Mesenteric fat pad (tissue), 1 donor: ENCODE results near the gene IFI35. TPM values are rescaled to one million over a fixed set of nuclear protein-coding genes. Genes with fewer than 3 reads are reported as not detected.
"Not testable (repeated sequence)": the region's sequence is repeated elsewhere in the genome, so short reads cannot be mapped to it uniquely, and the experiment has no call there.

ENCODE experiments used
- DNase-seq: peaks from one replicate; pipeline ENCODE4 v3.0.0-alpha.2; 2020; ENCODE audit warnings: low spot score
- long read RNA-seq: library from polyadenylated mRNA; unstranded; transcript quantifications from one replicate; pipeline ENCODE4 v2.0.0, GENCODE V29; 2020
- total RNA-seq: library from RNA; stranded (reverse); fragmentation: NEBNext Ultra II Directional; extraction: Animal tissue kit (Norgen Biotek cat#: 25700); gene quantifications from one replicate; pipeline ENCODE4 v1.2.1, GENCODE V29; 2021
- donor health status: DM: yes; HTN: yes; CAD: no.

Gene IFI35
- 33.5 TPM for total RNA-seq
- long read RNA-seq, transcript IFI35-203 (7 exons, 1,241 nt) = minor isoform, 23 of 83 reads
- long read RNA-seq, transcript IFI35-204 (7 exons, 1,232 nt) = major isoform, 43 of 83 reads
- long read RNA-seq, partial matches to known transcripts = 5 of 83 reads
- long read RNA-seq, other reads (novel, unspliced or antisense) = 12 of 83 reads

DNA sequence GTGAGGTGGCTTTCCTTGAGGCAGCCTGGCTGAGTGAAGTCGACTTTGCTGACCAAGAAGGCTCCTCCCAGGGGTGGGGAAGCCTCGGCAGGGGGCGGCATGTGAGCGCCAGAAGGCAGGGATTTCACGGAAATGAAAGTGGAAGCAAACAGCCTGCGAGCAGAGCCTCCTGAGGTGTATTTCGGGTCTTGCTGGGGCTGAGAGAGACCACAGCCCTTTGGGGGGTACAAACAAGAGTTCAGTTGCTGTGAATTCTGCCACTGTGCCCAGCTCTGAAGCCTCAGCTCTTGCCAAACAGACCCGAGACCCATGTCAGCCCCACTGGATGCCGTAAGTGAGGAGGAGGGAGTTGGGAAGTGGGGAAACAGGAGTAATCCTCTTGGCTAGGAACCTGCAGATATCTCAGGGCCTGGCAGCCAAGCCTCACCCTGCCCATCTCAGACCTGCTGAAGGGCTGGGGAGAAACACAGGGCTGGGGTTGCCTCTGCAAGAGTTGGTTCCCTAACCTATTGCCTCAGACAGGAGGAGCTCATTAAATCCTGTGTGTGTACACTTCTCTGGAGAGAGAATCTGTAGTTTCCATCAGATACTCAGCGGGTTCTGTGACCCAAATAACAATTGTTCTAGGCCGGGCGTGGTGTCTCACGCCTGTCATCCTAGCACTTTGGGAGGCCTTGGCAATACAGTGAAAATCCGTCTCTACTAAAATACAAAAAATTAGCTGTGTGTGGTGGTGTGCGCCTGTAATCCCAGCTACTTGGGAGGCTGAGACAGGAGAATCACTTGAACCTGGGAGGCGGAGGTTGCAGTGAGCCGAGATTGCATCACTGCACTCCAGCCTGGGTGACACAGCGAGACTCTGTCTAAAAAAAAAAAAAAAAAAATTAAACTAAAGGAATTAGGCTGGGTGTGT, at the start of gene IFI35:
Gene IFI35, plus strand, starts transcription at position 146 of the 913 bp plus-strand sequence. Its CDS starts 164 bp downstream, at position 310.
- DNase-seq = peak; percentile 94

DNA sequence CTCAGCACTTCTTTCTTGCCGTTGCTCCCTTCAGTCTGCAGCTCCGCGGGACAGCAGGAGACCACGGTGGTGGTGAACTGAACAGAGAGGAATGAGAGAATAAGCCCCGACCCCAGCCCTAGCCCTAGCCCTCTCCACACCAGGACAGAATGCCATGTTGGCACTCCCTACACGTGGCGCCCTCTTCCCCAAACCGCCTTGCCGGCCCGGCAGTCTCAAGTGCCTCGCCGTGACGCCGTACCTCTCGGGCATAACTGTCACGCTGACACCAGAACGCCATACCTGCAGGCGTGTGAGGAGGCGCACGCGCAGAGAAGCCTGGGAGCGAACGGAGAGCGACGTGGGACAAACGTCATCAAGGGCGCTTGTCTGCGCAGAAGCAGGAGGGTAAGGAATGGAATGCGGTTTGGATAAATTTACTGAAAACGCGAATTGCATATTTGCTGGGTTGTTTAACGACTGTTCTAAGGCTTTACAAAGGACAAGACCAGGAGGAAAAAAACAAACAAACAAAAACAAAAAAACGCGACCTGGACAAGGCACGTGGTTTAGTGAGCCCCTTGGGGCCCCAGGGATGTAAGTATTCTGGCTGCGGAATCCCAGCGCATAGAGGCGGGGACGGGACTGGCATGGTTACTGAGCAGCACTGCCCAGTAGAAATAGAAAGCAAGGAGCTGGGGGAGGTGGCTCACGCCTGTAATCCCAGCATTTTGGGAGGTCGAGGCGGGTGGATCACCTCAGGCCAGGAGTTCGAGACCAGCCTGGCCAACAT, 42.2 kb upstream of the IFI35 start, which contains the start of gene AARSD1:
Gene AARSD1, minus strand, starts transcription at position 294 of the 772 bp plus-strand sequence. Its CDS starts 14 bp downstream, at position 280.
- peak; percentile 95 for DNase-seq

DNA sequence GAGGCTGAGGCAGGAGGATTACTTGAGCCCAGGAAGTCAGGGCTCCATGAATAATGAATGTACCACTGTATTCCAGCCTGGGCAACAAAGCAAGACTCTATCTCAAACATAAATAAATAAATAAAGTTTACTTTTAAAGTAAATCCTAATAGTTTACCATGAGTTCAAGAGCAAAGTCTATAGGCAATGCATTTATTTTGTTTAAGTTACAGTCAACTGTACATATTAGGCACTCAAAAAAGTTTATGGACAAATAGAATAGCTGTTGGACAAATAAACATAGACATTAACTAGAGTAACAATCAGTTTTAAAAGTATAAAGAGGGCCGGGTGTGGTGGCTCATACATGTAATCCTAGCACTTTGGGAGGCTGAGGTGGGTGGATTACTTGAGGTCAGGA, 38.7 kb upstream of the IFI35 start:
- DNase-seq = no peak

DNA sequence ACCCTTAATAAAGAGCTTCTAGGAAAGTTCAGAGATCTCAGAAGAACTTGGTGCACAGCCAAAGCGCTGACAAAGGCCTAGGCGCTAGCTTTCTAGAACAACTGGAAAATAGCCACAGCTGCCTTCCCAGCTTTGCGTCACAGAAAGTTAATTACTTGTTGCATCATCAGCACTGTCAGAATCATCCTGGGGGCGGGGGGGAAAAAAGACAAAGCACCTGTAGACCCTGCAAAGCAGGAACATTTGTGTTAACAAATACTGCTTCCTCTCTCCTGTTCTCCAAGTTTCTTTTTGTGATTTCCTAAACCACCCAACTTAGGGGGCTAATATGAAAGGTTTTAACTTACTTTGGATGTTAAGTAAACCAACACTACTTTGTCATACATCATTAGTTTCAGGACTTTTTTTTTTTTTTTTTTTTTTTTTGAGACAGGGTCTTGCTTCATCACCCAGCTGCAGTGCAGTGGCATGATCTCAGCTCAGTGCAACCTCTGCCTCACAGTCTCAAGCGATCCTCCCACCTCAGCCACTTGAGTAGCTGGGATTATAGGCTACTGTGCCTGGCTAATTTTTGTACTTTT, 37.5 kb upstream of the IFI35 start:
- no peak for DNase-seq

DNA sequence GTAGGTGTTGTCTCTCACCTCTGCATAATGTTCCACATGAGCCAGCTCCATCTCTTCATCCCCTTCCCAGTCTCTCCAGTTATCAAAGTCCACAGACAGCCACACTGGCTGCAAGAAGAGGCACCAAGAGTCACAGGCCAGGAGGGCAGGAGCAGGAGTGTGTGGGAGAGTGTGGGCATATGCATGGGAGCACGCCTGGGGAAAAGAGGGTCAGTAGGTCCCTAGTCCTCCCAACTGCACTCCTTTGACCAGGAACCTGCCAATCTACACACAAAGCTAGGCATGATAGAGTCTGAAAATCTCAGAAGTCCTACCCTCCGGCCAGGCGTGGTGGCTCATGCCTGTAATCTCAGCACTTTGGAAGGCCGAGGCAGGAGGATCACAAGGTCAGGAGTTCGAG, 35.0 kb upstream of the IFI35 start:
- DNase-seq = peak; percentile 69

DNA sequence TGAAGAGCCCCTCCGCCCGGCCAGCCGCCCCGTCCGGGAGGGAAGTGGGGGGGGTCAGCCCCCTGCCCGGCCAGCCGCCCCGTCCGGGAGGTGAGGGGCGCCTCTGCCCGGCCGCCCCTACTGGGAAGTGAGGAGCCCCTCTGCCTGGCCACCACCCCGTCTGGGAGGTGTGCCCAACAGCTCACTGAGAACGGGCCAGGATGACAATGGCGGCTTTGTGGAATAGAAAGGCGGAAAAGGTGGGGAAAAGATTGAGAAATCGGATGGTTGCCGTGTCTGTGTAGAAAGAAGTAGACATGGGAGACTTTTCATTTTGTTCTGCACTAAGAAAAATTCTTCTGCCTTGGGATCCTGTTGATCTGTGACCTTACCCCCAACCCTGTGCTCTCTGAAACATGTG, 33.3 kb upstream of the IFI35 start:
- DNase-seq = not testable (repeated sequence)

DNA sequence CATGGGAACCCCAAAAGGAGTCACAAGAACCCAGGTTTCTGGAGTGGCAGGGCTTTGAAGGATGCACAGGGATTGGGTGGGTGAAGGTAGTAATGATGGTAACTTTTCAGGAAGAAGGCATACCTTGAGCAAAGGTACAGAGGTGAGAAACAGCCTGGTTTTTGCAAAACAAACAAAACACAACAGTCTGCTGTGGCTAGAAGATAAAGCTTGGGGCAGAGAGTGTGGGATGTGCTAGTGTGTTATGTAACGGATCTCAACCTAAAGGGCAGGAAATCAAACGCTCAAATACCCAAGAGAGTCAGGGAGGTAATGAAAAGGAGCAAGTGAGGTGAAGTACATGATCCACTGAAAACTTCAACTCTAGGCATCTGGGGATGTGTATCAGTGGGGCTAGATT, 31.3 kb upstream of the IFI35 start:
- no peak for DNase-seq

DNA sequence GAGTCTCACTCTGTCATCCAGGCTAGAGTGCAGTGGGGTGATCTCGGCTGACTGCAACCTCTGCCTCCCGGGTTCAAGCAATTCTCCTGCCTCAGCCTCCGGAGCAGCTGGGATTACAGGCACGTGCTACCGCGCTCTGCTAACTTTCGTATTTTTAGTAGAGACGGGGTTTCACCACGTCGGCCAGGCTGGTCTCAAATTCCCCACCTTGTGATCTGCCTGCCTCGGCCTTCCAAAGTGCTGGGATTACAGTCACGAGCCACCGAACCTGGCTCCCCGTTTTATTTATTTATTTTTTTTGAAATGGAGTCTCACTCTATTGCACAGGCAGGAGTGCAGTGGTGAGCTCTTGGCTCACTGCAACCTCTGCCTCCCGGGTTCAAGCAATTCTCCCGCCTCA, 30.9 kb upstream of the IFI35 start:
- DNase-seq = peak; percentile 20

DNA sequence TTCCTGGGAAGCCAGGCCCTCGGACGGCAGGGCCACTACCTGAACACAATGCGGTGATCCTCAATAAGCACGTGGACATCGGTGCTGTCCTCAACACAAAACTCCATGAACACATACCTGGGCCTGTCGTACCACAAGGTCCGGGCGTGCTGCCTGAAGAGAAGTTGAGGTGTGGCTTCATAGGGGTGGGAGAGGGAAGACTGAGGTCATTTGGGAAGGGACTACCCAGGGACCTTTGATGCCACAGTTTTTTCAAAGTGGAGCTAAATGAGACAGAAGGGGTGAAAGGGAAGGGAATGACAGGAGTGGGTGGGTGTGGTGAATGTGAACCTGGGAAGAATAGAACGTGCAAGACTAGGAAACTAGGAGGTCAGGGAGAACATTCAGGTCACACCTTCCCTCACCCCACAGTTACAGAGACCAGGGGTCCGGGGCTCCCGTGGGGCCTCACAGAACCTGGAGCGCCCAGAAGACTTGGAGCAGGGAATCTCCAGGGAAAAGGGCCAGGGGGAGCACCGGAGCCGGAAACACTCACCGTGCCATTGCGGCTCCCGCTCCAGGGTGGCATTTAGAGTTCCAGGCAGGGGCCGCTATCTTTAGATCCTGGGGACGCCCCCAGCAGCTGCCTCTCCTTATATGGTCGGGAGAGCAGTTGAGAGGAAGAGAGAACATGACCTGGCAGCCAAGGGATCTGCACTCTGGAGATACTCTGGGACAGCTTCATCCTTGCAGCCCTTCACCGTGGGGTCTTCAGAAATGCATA, 26.9 kb upstream of the IFI35 start, which contains the start of gene PTGES3L:
Gene PTGES3L, minus strand, starts transcription at position 570 of the 763 bp plus-strand sequence. Its CDS starts 27 bp downstream, at position 543.
- peak; percentile 87 for DNase-seq

DNA sequence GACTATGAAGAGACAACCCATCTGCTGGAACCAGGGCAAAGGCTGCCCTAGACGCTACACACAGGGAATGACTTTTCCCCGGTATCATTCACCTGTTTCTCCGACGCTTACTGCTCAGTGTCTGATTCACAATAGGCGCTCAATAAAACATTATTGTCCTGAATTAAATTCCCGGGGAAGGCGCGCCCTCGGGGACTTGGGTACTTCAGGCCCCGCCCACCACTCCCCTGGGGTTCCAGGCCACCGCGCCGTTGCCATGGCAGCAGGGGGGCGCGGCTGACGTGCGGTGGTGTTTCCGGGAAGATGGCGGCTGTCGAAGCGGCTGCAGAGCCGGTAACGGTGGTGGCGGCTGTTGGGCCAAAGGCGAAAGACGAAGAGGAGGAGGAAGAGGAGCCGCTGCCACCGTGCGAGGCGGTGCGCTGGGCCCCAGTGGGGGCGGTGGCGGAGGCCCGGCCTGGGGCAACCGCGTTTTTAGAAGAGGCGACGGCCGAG, 26.3 kb upstream of the IFI35 start, which contains the start of gene RUNDC1:
Gene RUNDC1, plus strand, starts transcription at position 292 of the 492 bp plus-strand sequence. Its CDS starts 12 bp downstream, at position 304.
- peak; percentile 98 for DNase-seq

DNA sequence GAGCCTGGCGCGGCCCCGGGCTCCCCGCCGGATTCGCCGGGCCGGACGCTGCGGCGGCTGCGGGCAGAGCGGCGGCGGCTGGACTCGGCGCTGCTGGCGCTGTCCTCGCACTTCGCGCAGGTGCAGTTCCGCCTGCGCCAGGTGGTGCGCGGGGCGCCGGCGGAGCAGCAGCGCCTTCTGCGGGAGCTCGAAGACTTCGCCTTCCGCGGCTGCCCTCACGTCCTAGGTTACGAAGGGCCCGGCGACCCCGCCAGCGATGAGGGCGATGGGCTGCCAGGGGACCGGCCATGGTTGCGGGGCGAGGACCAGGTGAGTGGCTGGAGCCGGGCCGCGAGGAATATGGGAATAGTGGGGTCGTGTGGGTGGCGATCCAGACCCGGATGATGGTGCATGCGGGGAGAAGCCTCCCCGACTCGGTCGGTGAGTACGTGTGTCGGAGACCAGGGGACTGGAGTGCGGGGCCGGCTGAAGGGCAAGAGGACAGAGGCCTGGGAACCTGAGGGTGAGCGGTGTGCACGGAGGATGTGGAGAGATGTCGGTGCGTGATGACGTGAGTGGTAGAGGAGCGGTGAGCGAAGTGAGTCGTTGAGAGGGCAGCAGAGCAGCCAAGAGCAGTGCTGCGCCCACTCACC, 25.7 kb upstream of the IFI35 start:
- peak; percentile 89 for DNase-seq

DNA sequence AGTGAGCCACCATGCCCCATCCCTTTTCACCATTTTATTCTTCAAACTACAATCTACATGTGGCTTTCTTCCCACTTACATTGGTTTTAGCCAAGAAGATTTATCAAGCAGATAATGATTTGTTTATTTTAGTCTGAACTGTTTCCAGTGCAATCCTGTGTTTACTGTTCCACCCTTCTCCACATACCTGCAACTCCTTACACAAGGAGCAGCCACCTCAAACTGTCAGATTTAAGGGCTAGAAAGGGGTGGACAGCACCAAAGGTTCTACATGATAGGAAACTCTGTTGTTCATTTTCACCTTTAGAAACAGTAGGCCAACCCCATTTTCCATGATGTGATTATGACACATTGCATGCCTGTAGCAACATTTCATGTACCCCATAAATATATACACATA, 24.3 kb upstream of the IFI35 start:
- DNase-seq = peak; percentile 2

DNA sequence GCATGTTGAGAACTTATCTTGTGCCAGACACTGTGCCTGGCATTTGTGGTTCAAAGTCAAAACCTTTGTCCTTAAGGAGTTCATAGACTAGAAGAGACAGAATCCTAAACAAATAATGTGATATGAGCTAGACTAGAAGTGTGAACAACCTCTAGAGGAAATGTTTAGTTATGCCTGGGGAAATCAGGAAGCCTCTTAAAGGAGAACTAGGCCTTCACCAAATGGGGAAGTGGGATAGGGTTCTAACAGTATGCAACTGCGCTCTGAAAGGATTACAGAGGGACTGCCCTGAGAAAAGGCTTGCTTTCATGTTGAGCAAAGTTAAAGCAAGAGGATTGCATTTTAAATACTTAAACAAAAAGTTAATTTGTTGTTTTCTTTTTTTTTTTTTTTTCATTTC, 21.4 kb upstream of the IFI35 start:
- no peak for DNase-seq

DNA sequence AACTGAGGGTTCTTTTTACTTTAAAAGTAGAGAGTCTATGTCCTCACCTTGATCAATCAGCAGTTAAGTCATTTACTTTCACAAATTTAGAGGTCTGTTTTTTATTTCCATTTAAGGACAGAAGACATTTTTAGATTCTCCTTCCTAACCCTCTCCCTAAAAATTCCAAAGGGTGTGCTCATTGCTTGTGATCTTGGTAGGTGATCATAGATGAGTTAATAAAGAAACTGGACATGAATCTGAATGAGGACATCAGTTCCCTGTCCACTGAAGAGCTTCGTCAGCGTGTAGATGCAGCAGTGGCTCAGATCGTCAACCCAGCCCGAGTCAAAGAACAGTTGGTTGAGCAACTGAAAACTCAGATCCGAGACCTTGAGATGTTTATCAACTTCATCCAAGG, 17.4 kb upstream of the IFI35 start:
- DNase-seq = peak; percentile 43

DNA sequence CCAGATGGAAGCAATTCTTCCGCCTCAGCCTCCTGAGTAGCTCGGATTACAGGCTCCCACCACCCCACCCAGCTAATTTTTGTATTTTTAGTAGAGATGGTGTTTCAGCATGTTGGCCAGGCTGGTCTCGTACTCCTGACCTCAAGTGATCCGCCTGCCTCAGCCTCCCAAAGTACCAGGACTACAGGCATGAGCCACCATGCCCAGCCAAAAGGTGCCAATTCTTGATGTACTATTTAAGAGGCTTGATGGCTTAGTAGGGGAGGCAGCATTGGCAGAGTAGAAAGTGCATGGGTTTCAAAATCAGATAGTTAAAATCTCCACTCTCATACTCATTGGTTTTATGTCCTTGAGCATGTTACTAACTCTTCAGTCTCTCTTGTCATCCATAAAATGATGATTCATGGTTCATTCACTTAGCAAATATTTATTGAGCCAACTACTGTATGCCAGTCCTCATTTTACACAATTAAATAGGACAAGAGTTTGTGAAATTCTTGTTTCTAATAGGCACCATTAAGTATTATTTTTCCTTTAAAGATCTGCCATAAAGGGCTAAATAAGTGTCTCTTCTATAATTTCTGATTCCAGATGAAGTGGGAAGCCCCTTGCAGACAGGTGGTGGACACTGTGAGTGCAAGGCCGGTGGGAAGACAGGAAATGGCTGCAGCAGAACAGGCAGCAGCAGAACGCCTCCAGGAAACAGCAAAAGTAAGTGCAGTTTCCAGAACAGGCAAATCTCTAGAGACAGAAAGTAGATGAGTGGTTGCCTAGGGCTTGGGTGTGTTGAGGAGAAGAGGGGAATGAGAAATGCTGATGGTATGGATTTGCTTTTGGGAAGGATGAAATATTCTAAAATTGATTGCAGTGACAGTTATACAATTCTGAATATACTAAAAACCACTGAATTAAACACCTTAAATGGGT, 16.6 kb upstream of the IFI35 start:
- DNase-seq = peak; percentile 68

DNA sequence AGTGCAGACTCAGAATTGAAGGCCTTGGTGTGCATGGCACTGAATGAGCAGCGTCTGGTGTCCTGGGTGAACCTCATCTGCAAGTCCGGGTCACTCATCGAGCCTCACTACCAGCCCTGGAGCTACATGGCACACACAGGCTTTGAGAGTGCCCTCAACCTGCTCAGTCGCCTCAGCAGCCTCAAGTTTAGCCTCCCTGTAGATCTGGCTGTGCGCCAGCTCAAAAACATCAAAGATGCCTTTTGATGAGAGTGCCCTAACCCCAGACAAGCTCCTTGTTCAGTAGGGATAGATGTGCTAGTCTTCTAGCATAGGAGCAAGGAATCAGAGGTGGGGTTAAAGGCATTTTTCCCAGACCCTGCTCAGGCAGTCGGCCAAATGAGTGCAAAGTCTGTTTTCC, 15.1 kb upstream of the IFI35 start:
- DNase-seq = peak; percentile 69

DNA sequence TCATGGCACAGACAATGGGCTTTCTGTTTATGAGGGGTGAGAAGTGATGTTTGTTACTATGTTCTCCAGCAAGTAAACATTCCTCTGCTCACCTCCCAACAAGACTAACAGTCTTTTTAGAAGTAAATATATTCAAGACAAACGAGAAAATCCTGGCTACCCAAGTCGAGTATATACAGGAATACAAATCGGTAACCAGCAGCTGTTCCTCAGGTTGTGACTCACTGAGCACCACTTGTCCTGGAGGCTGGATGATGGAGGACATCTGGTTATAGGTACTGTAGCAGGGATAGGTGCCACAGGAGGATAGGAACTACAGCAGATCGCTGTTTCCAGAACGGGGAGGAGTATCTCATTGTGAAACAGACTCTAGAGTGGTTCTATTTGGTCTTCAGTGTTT, 13.7 kb upstream of the IFI35 start:
- no peak for DNase-seq

DNA sequence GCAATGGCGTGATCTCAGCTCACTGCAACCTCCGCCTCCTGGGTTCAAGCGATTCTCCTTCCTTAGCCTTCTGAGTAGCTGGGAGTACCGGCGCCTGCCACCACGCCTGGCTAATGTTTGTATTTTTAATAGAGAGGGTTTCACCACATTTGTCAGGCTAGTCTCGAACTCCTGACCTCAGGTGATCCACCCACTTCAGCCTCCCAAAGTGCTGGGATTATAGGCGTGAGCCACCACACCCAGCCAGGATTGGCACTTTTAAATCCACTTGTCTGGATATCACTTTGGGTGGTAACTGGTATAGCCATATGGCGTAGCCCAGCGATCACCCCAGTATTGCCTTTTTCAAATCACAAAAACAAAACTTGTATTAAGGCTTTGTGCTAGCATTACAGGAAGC, 12.7 kb upstream of the IFI35 start:
- DNase-seq = not testable (repeated sequence)
